HG03139 (cell line): ENCODE data around the gene CCDC134.

Source experiments
- ATAC-seq: cut with Tn5 transposase; IDR thresholded peaks from one replicate; pipeline ENCODE4 v1.9.1; 2021; ENCODE audit not compliant: unreplicated experiment

Gene CCDC134

DNA sequence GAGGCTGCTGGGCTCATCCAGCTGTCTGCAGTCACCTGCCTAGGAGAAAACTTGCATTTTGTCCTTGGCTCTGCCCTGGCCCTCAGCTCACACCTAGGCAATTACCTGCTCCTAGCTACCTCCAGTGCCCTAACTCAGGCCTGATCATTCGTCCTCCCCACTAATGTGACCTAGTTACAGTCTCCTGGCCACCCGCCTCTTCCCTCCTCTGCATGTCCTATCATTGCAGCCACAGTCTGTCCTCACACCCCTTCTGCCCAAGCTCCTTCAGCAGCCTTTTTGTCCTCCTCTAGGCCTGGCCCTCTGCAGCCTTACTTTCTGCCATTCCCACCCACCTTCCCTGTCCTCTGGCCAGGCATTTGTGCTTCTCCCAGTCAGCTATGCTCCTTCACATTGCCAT, 17.7 kb upstream of the CCDC134 start:
- no peak for ATAC-seq

DNA sequence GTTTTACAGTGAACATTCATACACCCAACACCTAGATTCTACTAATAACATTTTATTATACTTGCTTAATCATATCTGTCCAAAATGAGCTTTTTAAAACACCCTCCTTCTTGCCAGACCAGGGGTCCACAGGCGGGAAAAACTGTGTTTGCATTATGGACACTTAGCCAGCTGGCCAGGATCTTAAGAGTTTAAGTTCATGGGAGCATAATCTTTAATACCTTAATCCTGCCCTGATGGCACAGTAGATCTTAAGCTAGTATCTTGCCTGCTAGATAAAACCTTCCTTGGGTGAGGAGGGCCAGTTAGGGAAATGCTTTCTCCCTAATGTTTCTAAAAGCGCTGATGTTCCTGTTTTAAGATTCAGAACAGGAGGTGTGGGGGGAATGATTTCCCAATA, 13.1 kb upstream of the CCDC134 start:
- ATAC-seq: no peak

DNA sequence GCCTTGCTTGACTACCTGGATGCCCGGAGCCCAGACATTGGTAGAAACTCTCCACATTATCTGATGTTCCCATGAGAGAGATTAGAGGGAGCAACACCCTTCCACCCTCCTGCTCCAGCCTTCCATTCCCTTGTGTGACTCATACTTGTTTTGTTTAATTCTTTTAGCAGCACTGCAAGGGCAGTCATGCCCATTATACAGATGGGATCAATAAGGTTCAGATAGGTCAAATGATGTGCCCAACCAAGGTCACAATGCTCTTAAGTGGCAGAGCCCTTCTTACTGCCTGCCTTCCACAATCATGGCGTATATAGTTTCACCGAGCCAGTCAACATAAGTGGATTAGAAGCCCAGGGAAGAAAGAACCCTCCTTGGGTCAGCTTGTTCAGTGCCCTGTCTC, 6.6 kb upstream of the CCDC134 start:
- ATAC-seq: no peak

DNA sequence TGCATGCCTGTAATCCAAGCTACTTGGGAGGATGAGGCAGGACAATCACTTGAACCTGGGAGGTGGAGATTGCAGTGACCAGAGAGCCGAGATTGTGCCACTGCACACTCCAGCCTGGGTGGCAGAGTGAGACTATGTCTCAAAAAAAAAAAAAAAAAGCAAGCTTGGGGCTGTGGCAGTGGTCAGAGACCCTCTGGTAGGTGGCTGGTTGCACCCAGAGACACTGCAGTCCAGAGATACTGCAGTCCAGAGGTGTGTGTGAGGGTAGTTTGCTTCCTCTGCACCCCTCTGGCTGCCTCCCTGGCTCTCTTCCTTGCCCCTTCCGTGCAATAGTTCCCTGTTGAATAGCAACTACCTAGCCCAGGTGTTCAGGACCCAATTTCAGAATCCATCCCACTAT, 1.7 kb upstream of the CCDC134 start:
- ATAC-seq: no peak

DNA sequence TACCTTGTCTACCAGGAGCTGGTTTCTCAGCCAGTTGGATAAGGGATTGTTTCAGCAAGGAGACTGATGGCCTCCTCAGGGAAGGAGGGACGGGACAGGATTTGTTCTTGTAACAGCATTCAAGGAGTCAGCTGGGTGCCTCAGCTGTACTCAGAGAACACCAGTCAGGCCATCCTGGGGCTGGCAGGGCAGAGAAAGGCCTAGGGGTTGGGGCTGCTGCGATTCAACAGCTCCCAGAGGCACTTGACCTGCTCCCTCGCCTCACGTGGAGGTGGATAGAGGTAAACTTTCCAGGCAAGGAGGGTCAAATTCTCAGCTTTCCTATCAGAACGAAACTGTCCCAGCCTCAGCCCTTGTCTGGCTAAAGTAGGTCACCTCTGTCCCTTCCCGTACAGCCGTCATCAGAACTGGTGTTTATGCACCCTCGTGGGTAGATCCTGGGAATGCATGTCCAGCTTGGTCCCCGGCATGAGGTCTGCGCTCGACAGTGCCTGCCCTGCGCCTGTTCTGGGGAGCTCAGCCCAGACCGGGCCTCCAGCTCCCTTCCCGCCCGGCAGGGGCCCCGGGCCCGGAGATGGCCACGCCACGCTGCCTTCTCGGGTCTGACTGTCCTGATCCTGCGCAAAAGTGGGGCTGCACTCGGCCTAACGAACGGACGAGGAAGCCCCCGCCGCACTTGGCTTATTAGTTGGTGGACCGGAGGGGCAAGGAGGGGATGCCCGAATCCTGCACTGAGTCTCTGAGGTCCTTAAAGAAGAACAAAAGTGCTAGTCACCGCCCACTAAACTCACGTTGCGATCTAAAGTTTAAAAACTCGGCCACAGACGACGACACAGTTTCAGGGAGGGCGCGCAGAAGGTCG, 762 bp upstream of the CCDC134 start:
- ATAC-seq: peak; percentile 22

DNA sequence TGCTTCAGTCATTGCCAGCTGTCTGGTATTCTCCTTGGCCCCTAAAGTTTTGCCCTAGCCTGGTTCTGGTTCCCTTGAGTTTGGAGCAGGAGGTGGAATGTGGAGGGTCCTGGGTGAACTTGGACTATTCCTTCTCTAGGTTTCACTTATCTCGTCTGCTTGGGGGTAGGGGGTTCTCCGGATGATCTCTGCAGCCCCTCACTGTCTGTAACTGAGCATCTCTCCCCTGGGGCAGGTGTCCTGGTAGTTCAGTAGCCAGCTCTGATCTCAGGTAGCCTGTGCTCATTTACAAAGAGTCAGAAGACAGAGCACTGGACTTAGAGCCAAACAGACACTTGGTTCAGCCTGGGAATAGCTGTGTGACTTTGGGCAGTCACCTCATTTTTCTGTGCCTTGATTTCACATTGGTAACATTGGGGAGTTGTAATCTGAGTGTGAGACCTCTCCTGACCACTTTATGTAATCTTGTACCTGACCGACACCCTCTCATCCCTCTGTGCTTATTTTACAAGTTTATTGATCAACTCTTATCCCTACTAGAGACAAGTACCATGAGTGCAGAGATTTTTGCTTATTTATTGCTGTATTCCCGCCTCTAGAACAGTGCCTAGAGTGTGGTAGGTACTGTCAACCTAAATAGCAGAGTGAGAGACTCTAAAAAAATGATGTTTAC, 804 bp downstream of the CCDC134 start:
- ATAC-seq: no peak

DNA sequence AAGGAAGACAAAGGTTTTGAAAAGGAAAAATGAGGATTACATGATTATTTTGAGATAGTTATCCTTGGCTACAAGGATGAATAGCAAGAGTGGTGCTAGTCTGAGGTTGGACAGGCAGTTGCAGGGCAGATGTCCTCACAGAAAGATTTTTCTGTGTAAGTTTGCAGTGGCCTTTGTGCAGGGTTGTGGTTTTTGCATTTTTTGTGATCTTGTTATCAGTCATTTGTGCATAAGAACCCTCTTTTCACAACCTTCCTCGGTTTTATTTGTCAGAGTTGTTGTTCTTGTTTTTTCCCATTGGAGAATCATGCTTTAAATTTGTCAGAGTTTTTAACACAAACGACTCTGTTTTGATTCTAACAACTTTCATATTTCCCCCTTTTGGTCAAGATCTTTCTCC, 1.4 kb downstream of the CCDC134 start:
- no peak for ATAC-seq

DNA sequence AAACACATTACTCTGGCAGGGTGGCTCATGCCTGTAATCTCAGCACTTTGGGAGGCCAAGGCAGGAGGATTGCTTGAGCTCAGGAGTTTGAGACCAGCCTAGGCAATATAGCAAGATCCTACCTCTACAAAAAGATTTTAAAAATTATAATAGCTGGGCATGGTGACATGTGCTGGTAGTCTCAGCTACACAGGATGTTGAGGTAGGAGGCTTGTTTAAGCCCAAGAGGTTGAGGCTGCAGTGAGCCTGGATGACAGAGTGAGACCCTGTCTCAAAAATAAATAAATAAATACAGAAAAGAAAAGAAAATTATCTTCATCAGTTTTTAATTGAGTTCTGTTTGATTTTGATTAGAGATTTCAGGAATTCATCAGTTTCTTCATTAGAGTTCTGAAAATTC, 5.2 kb downstream of the CCDC134 start:
- ATAC-seq: no peak

DNA sequence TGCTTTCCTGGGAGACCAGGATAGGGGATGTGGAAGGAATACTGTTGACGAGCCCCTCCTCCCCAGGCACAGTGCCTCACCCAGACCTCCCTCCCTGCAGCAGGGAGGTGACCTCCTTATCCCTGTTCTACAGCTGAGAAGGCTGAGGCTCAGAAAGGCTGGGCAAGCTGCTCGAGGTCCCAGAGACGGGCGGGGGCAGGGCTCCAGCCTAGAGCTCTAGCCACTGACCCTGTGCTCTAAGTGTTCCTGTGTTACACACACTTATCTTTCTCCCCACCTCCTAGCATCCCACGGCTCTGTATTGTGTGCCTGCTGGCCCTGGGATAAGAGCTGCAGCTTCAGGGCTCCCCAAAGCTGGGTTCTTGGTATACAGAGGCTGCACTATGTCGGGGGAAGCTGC, 7.9 kb downstream of the CCDC134 start:
- no peak for ATAC-seq

DNA sequence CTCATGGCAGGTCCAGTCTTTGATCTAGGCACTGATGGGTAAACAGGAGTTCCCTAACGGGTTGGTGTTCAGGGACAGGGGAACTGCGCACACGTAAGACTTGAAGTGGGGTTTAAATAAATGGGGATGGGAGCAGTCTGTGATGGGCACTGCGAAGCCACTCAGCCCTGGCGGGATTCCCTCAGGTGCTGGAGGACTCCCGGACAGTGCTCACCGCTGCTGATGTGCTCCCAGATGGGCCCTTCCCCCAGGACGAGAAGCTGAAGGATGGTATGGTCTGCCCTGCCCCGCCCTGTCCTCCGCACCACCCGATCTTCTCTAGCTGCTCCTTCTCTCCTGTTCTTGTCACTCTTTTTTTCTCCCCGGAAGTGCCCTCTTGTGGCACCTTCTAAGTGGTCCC, 9.5 kb downstream of the CCDC134 start:
- ATAC-seq: no peak

DNA sequence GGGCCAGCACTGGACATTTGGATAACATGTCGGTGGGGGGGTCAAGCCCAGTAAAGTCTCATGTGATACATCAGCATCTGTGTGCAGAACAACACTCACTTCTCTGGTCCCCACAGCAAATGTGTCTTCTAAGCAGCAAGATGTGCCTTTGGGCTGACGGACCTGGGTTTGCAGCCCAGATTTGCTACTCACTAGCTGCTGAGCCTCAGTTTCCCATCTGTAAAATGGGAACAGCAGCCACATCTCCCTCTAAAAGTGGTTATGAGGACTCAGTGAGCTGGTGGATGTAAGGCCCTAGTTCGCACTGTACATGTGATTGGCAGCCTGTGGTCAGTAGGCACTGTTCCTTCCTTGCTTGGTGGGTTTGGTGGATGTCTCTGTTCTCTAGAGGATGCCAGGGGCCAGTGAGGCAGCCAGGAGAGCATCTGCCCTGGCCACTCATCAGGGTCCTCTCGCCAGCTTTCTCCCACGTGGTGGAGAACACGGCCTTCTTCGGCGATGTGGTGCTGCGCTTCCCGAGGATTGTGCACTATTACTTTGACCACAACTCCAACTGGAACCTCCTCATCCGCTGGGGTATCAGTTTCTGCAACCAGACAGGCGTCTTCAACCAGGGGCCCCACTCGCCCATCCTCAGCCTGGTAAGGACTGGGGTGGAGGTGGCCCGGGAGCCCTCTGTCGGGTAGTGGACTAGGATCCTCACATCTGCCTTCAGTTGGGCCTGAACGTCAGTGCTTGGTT, 12.5 kb downstream of the CCDC134 start:
- no peak for ATAC-seq

DNA sequence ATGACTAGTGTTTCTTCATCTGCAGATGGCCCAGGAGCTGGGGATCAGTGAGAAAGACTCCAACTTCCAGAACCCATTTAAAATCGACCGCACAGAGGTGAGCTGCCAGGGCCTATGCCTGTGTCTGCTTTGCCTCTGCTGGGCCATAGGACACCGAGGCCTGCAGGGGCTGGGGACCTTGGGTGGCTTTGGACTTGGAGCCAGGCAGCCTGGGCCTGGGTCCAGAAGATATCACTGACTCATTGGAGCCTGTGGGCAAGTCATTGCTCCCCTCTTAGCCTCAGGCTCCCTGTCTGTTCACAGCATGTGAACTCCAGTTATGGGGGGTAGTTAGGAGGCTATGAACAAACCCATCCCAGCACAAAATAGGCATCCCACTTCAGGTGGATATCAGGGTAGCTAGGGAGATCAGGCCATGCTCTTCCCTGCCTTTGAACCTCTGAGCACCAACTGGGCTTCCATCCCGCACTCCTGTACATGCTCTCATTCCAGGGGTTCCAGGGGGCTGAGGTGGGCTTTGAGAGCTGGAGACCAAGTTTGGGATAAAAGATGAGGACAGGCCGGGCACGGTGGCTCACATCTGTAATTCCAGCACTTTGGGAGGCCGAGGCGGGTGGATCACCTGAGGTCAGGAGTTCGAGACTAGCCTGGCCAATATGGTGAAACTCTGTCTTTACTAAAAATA, 13.4 kb downstream of the CCDC134 start:
- ATAC-seq: no peak

DNA sequence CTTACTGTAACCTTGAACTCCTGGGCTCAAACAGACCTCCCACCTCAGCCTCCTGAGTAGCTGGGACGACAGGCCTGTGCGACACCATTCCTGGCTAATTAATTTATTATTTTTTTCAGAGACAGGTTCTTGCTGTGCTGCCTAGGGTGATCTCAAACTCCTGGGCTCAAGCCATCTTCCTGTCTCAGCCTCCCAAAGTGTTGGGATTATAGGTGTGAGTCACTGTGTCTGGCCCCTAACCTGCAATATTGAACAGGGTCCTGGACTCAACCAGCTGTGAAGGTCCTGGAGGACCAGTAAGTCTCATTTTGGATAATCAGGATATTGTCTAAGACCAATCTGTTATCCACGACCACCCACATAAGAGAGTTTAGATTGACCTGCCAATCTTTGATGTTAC, 15.2 kb downstream of the CCDC134 start:
- ATAC-seq: no peak

DNA sequence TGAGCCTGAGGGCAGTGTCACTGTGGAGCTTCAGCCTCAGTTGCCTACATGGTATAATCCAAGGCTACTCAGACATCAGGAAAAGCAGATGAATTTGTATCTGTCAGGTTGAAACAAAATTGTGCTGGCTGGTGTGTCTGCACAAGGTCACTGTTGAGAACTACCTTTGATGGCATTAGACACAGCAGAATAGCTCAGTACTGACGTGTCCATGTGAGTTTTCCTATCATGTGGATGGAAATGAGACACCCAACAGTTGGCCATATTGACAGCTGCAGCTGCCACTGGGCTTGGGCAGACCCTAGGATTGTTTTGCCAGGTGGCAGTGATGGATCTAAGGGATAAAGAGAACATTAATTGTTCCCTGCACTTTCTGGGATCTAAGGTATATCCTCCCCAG, 15.8 kb downstream of the CCDC134 start:
- ATAC-seq: no peak

DNA sequence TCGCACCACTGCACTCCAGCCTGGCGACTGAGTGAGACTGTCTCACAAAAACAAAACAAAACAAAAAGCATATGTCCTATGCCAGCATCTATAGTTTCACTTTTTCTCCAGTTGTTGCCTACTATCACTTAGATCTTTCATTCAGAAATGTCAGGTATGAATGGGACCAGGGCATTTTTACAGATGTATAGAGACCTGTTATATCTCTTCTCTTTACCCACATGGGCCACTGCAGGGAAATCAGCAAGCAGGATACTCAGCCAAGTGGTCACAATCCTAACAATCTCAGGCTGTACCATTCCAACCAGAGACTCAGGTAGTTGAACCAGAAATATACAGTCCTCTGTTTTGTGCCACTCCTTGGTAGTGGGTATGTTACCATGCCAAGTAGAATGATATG, 16.4 kb downstream of the CCDC134 start:
- ATAC-seq: no peak

DNA sequence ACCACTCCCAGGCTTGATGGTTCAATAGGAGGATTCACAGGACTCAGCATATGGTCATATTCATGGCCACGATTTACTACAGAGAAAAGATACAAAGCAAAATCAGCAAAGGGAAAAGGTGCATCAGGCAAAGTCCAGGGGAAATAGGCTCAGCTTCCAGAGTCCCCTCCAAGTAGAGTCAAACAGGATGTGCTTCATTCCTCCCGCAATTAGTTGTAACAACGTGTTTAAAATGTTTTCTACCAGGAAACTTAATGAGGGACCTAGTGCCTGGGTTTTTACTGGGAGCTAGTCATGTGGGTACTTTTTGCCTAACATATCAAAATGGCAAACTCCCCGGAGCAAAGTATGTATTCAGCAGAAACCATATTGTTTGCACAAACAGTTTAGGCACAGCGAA, 17.5 kb downstream of the CCDC134 start:
- ATAC-seq: no peak

DNA sequence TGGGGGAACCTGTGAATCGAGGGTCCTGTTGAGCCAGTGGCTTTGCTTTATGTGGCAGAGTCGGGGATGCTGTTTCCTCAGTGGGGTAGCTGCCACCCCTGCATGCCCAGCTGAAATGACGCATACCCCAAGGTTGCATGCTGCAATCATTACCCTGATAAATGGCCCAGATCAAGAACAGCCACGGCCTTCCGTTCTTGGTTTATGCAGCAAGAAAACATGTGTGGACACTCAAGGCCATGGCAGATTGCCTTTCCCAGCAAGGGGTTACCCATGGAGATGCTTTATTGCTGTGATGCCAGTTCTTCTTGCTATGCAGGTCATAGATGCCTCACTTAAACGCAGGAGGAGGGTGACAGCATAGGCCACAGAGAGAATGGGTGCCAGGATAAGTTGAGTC, 18.1 kb downstream of the CCDC134 start:
- no peak for ATAC-seq

DNA sequence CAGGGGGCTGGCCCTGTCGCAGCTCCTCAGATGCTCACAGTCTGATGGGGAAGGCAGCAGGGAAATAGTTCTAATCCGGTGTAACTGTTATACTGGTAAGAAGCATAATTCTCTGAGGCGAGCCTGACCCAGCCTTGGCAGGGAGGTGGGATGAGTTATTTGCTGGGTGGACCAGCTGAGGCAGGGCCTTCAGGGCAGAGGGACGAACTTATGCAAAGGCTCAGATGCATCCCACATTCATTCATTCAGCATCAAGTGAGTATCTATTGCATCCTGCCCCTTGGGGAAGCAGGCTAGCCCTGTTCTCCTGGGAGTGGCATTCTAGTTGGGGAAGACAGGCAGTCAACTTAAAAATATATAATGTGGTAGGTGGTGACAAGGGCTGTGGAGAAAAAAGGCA, 18.8 kb downstream of the CCDC134 start:
- ATAC-seq: no peak

DNA sequence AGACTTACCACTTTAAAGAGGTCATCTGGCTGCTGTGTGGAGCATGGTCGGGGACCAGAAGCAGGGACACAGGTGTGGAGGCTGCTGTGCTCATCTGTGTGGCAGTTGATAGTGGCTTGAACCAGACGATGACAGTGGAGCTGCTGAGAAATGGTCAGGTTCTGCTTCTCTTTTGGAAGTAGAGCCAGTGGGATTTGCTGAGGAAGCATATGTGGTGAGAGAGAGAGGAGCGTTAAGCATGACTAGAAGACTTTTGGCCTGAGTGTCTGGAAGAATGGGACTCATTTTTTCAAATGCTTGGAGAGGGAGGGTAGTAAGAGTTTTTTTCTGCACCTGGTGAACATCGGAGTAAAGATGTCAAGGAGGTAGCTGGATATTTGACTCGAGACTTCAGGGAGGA, 20.0 kb downstream of the CCDC134 start:
- ATAC-seq: no peak

DNA sequence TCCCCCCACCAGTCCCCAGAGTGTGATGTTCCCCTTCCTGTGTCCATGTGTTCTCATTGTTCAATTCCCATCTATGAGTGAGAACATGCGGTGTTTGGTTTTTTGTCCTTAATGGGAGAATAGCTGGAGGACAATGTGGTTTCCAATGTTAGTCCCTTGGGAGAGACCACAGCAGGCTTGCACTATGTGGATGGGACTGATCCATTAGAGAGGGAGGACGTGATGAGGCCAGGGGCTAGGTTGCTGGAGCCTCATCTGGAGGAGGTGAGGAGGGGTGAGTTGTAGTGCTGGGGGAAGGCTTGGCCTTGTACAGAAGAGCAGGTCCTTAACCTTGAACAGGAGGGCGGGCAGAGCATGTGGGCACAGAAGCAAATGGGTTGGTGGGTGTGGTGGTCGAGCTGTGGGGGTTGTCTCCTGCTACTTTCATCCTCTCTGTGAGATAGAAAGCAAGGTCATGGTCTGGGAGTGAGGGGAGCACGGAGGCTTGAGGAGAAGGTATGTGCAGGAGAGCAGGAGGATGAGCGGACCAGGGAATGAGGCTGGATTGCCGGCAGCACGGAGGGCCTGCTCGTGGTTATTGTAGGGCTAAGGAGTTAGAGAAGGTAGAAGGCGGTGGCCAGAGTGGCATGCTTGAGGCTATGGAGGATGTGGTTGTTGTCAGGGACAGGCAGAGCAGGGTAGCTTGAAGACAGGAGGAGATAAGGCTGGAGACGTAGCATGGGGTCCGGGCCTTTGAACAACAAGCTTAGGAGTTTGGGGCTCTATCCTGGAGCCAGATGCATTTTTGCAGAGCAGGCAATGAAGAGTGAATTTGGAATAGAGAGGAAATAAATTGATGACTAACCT, 21.2 kb downstream of the CCDC134 start:
- no peak for ATAC-seq
